H1 (cell line): ENCODE results near the gene B4GALT5.

Experiments
- CTCF ChIP-seq, 3 experiments: IDR thresholded peaks; 1 replicate in 2 of 3; 2 replicates in 1 of 3; pipeline versions ENCODE4 v1.5.1 to v1.6.1; 2011; ENCODE audit warnings: low read length in 3 of 3, mild to moderate bottlenecking in 3 of 3, inconsistent platforms in 2 of 3, low read depth in 1 of 3, moderate library complexity in 1 of 3; ENCODE audit not compliant: insufficient read depth in 1 of 3; ENCODE audit errors: control extremely low read depth in 1 of 3
- RNF2 ChIP-seq: fragments of 200-900, 300-1000 bp; sonication (generic); IDR thresholded peaks from 2 replicates; pipeline ENCODE4 v1.7.1; 2016; ENCODE audit warnings: borderline replicate concordance, low read depth, mild to moderate bottlenecking, antibody characterized with exemption, low read length; ENCODE audit not compliant: poor library complexity, severe bottlenecking; ENCODE audit errors: missing control alignments
- YY1 ChIP-seq: IDR thresholded peaks from 2 replicates; pipeline ENCODE4 v1.6.1; 2011; ENCODE audit warnings: low read depth, mild to moderate bottlenecking, low read length

GRCh38 chr20:49685809-49686208 is 27.9 kb downstream of the B4GALT5 start:
- no peak for TF ChIP-seq RNF2
- no peak for TF ChIP-seq YY1
- no peak for TF ChIP-seq CTCF (IDR thresholded peaks at IDR 0.05; ENCODE audit: control extremely low read depth in 1 of 3, insufficient read depth in 1 of 3, low read depth in 1 of 3, low read length in 3 of 3)
